HG02798 (cell line): ENCODE measurements around the gene DPY30.

Experiments
- ATAC-seq: cut with Tn5 transposase; IDR thresholded peaks from one replicate; pipeline ENCODE4 v1.9.1; 2021; ENCODE audit warnings: mild to moderate bottlenecking; ENCODE audit not compliant: unreplicated experiment, poor library complexity

The DPY30 gene

DNA sequence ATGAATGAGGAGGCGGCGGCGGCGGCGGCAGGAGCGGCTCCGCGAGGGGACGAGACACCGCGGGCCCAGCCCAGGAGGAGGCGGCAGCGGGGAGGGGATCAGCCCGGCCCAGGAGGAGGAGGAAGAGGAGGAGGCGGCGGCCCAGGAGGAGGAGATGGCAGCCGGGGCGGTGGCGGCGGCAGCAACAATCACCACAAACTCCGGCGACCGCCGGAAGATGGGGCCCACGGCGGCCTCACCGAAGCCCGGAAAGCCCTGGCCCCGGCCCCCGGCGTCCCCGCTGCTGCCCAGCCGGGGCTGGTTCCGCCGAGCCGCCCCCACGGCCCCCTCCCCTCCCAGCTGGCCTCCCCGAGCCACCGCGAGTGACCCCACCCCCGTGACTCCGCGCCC is 29.3 kb downstream of the DPY30 start:
- peak; percentile 62 for ATAC-seq

DNA sequence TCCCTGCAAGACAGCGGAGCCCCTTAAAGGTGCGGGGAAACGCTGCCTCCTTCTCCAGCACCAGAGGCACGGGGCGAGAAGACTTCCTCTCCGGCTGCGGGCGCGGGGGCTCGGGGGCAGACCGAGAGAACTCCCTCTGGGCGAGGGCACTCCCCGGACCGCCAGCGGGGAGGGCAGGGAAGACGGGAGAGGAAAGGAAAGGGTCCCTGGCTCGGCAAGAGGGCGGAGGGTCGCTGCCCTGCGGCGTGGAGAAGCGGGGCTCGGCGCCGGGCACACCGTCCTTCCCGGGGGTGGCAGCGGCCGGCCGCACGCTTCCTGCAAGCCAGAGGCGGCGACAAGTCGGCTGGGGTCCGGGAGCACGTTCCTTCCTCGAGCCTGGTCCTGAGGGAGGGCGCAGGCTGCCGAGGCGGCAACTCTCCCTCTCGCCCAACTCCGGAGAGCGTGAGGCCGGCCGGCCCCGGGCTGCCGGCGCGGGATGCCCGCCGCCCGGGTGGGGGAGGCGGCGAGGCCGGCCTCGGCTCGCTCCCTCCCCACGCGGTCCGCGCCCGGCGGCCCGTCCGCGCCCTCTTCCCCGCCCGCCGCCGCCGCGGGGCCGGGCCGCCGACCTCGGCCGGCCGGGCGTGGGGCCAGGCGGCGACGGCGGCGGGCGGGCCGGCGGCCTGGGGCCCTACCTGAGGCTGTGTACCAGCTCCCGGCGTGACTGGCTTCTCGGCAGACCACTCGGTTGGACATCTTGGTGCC is 29.9 kb downstream of the DPY30 start:
- ATAC-seq = peak; percentile 36

DNA sequence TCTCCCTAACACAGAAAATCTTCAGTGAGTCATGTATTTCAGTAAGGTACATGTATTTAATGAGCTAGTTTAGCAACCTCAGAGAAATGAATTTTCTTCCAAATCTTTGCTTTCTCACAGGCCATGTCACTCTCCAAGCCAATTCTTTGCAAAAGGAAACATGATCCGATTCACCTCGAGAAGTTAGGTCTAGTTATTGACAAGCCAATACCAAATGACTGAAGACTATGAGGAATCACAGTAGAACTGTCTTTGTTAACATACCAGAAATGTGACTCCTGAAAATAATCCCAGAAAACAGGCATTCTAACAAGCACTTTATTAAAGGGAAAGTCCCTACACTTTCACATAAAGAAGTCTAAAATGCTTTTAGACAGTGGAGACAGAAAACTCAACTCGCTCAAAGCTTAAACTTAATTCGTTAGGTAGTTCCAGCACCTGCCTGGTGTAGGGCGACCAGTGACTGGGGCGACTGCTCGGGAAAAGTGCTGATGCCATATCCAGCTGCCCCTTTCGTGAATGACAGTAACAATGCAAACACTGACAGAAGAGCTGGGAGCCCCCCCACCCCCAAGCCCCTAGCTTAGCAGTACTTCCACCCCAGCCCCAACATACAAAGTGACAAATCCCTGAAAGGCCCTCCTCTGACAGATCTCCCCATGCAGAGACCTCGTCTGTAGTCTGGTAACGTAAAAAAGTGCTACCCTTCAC is 30.6 kb downstream of the DPY30 start:
- no peak for ATAC-seq

DNA sequence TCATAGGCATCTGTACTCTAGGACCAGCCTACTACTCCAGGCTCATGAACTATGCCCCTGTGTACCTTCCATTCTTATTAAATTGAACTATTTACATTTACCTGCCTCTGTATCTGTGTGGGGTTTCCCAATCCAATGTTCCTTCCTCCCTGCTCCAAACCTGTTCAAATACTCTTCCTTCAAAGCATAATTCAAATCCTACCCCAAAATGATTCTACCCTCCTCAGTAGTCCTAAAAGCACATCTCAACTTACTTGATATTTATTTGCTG is 32.5 kb downstream of the DPY30 start:
- ATAC-seq = no peak

DNA sequence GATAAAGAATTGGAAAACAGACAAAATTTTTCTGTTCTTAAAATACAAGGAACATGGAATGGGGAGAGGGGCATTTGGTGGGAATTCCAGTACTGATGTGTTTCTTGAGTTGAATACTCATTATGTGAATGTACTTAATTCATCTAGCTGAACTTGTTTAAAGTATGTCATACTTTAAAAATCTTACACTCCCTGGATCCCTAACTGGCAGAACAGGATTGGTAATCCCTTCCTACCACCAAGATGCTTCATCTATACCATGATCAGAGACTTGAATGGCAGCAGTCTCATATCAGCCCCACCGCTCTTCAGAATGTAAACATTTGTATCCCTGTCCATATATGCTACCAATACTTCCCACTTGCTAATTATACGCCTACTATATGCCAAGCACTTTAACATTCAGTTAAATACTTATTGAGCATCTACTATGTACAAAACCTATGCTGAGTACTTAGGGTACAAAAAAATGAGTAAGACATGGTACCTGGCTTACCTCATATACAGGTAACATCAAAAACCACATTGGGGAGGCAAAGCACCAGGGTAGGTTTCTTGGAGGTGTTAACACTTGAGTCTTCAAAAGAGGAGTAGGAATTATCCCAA is 34.1 kb downstream of the DPY30 start:
- no peak for ATAC-seq

DNA sequence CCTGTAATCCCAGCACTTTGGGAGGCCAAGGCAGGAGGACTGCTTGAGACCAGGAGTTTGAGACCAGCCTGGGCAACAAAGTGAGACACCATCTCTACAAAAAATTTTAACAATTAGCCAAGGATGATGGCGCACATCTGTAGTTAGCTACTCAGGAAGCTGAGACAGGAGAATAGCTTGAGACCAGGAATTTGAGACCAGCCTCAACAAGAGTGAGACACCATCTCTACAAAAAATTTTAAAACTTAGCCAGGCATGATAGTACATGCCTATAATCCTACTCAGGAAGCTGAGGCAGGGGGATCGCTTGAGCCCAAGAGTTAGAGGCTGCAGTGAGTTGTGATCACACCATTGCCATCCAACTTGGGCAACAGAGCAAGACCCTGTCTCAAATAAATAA is 35.8 kb downstream of the DPY30 start:
- no peak for ATAC-seq

DNA sequence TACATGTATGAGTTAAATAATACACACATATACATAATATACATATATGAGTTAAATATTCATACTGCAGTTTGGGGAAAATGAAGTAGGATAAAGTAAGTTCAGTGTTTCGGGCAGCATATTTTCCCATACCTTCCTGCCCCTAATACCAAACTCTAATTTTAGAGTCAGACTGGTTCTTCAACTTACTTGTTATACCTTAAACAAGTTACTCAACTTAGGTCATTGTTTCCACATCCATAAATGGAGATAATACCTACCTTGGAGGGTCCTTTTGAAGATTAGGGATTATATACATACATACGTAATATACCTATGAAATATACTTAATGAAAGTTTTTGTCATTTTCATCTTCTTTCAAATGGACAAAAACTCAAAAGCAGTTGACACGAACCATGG is 37.2 kb downstream of the DPY30 start:
- no peak for ATAC-seq

DNA sequence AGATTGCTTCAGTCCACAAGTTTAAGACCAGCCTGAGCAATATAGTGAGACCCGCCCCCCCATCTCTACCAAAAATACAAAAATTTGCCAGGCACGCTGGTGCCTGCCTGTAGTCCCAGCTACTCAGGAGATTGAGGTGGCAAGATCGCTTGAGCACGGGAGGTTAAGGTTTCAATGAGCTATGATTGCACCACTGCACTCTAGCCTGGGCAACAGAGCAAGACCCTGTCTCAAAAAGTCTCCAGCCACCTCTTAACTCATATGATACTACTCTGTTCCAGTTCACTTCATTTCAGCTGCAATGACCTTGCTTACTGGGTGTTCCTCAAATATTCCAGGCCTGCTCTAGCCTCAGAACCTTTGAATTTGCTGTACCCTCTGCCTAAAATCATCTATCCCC is 40.2 kb downstream of the DPY30 start:
- ATAC-seq = no peak

DNA sequence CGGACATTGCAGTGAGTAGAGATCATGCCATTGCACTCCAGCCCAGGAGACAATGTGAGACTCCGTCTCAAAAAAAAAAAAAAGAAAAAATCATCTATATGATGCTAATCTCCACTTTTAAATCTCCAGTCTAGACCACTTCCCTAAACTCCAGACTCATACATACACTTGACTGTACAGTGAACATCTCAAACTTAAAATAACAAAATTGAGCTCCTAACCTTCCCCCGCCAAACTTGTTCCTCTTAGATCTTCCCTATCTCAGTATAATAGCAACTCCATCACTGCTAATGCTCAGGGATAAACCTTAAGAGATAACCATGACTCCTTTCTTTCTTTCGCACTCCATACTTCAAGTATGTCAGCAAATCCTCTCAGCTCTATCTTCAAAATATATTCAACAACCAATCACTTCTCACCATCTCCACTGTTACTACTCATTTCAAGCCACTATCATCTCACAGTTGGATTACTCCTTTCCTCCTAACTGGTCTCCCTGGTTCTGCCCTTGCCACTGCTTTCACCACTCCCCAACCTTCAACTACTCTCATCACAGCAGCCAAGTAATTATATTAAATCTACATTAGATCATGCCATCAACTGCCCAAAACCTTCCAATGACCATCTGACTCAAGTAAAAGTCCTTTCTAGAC is 40.7 kb downstream of the DPY30 start:
- ATAC-seq = no peak

DNA sequence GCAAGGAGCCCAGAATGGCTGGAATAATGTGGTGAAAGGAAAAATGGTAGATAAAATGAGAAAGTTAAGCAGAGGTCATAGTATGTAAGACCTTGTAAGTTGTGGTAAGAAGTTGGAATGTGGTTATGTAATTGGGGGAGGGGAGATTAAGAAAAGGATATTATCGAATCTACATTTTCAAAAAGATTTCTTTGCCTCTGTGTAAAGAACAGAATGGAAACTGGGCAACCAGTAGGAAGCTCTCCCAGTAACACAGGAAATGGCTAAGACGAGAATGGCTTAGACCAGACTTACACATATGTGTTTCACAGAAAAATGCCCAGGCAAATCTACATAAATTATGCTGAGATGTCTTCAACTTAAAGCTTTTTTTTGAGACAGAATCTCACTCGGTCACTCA is 42.0 kb downstream of the DPY30 start:
- ATAC-seq = peak; percentile 36

DNA sequence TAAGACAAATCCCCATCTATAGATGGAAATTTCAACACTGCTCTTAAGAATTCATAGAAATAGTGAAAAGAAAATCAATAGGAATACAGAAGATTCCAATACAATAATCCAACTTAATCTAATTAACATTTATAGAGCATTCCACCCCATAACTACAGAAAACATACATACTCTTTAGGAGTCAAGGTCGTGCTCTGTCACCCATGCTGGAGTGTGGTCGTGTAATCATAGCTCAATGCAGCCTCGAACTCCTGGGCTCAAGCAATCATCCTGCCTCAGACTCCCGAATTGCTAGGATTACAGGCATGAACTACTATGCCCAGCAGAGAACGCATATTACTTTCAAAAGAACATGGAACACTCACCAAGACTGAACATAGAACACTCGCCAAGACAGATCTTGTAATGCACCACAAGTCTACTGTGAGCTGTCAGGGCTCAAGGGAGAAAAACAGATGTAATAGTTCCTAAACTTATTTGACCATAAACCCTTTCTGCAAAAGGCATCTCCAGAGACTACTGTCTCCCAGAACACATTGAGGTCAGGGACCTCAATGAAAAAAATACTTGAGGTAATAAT is 42.9 kb downstream of the DPY30 start:
- ATAC-seq = no peak

DNA sequence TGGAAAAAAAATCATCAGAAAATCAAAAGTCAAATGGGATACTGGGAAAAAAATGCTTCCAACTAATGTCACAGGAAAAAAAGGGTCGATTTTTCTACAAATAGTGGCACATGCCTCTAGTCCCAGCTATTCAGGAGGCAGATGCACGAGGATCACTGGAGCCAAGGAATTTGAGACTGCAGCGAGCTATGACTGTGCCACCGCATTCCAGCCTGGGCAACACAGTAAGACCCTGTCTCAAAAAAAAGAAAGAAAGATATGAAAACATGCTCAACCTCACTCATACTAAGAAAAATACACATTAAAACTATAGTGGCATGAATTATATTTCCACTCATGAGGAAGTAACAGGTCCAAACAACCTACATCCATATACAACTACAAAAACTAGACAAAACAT is 46.7 kb downstream of the DPY30 start:
- ATAC-seq = no peak

DNA sequence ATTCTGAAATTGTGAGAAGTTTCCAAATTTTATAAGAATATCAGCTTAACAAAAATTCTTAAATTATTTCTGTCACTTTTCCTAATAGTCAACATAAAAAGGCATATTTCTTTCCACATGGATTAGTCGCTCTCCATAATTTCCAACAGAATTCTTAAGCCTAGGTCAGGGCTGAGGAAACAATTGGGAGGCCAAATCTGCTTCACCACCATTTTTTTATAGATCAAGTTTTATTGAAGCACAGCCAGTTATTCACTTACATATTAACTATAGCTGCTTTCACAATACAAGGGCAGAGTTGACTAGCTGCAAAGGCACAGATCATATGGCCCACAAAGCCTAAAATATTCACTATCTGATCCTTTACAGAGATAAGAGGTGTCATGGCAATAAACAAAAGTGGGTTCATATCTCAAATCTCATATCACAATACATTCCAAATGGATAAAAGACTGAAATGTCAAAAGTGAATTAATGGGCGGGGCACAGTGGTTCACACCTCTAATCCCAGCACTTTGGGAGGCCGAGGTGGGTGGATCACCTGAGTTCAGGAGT is 47.5 kb downstream of the DPY30 start:
- no peak for ATAC-seq

DNA sequence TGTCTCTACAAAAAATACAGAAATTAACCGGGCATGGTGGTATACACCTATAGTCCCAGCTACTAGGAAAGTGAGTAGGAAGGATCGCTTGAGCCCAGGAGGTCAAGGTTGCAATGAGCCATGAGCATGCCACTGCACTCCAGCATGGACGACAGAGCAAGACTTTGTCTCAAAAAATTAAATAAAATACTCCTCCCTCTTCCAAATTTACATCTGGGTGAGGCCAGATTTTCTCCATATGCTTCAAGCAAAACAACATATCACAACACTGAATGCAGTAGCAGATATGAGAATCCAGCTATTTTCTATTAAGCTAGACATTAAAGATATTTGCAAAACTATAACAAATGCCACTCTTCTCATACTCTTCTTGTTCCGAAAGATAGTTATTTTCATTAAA is 49.7 kb downstream of the DPY30 start:
- ATAC-seq = no peak

DNA sequence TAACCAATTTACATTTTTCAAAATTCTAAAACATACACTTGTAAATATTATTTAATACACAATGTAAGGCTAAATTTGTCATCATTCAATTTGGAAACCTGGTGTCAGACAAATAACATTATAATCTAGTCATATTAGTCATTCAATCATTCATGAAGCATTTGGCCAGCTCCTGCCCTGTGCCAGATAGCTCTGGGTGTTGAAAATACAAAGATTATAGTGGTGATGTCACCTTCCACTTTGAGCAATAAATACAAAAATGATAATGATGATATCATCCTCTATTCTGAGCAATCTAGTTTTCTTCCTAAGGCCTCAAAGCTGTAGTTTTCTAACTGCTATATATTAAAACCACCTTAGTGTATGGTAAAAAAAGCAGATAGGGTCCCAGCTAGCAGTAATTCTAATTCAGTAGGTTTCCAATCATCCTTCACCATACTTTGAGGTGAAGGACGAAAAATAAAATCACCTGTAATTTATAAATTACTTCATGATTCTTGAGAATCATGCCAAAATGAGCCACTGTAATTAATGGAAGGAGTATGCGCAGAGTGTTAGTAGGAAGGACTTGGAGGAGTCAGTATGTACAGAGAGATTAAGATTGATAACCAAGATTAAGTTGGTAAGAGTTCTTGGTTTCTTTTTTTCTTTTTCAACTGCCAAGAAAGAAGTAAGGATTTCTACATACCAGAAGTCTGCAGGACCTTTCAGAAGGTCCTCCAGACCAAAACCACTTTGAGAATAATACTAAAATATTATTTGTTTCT is 52.0 kb downstream of the DPY30 start:
- ATAC-seq = no peak

DNA sequence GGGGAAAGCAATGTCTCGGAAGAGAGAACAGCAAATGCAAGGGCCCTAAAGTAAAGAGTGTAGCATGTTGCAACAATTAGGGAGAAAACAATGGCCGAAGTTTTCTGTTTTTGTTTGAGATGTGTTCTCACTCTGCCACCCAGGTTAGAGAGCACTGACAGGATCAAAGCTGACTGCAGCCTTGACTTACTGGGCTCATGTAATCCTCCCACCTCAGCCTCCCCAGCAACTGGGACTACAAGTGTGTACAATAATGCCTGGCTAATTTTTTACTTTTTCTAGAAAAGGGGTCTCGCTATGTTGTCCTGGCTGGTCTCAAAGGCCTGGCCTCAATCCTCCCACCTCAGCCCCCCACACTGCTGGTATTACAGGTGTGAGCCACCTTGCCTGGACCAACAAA is 52.7 kb downstream of the DPY30 start:
- no peak for ATAC-seq

DNA sequence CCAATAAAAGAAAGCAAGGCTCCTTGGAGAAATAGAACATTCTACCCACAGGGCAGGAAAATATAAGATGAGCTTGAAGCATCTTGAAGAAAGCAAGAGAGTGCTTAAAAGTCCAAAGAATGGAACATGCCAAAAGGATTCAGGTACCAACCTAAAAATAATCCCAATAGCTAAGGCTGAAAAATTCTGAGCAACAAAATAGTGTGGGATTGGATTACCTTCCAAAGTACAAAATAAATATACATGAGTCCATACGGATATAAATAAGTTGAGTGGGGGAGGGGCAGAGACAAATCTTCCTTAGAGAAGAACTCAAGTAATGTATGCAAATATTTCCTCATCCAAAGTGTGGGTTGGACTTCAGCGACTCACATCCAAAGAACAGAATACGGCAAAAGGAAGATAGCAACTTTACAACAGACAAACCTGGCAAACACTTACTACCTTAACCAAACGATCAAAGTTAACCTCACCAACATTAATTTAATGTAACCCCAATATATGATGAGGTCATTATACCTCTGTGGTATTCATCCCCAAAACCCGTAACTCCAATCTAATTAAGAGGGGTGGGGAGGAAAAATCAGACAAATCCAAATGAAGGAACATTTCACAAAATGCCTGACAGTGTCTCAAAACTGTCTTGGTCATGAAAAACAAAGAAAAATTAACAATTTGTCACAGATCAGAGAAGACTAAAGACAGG is 55.7 kb downstream of the DPY30 start:
- ATAC-seq = no peak

DNA sequence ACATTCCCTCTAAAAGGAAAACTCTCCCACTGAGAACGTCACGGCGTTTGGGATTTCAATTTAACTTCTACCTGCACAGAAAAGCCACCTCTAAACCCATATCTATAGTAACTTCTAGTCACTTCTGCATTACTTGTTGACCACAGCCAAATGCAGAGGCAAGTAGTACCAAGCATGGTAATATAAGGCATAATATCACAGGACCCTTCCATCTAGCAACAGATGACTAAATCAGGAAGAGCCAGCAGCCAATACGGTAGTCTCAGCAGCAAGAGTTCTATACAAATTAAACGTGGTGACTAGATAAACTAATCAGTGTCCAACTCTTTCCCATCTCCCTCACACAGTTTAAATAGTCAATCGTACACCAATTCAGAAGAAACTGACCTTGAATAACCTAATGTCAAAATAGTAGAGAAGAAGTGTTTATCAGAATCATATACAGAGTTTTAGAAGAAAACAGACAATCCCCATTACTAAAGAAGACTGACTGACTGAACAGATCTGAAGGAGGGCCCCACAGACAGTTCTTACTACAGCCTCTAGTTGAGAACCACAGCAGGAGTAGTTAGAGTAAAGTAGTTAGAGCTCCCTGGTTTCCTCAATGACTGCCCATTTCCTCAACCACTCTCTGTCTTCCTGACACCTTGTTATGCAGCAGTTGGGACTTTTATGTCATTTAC is 58.8 kb downstream of the DPY30 start:
- peak; percentile 99 for ATAC-seq

DNA sequence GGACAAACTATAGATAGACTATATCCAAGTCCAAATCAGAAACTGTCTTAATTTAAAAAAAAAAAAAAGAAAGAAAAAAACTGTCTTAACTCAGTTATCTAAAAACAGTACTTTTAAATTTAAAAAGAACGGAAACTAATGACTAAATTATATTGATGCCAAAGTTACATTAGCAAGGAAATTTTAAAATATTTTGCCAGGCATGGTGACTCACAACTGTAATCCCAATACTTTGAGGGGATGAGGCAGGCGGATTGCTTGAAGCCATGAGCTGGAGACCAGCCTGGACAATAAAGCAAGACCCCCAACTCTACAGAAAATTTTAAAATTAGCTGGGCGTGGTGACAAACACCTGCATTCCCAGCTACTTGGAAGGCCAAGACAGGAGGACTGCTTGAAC is 59.6 kb downstream of the DPY30 start:
- no peak for ATAC-seq
